HG02973 (cell line): ENCODE measurements around the gene PCED1B.
"Not testable (repeated sequence)": the region's sequence is repeated elsewhere in the genome, so short reads cannot be mapped to it uniquely, and the experiment has no call there.

Source experiments
- ATAC-seq: cut with Tn5 transposase; IDR thresholded peaks from one replicate; pipeline ENCODE4 v1.9.1; 2021; ENCODE audit warnings: moderate library complexity; ENCODE audit not compliant: unreplicated experiment

Gene PCED1B, protein sequence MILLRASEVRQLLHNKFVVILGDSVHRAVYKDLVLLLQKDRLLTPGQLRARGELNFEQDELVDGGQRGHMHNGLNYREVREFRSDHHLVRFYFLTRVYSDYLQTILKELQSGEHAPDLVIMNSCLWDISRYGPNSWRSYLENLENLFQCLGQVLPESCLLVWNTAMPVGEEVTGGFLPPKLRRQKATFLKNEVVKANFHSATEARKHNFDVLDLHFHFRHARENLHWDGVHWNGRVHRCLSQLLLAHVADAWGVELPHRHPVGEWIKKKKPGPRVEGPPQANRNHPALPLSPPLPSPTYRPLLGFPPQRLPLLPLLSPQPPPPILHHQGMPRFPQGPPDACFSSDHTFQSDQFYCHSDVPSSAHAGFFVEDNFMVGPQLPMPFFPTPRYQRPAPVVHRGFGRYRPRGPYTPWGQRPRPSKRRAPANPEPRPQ

DNA sequence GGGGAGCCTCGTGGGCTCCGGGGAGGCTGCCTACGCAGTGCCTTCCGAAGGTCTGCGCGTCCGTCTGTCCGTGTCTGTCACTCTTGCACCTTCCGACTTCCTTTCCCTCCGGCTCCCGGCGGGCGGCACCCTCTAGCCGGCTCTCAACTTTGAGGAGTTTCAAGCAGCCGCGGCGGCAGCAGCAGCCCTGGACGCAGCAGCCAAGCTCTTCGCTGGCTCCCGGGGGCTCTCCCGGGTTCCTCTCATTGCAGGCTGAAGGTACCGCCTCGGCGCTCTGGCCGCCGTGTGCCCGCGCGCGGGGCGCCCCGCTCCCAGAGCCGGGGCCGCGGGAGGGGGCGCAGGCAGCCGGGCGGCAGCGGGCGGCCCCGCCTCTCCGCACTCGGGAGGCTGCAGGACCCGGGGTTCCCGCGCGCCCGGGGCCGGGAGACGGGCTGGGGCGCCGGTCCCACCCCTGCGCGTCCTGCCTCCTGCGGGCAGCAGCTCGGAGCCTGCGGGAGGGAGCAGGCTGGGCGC, at the start of gene PCED1B, which contains the start of gene AMIGO2:
TSS of gene PCED1B (plus strand) at position 154 of the 513 bp plus-strand sequence. CDS start 155,443 bp downstream, outside the sequence.
TSS of gene AMIGO2 (minus strand) at position 492 of the 513 bp plus-strand sequence. CDS start 957 bp downstream, outside the sequence.
- no peak for ATAC-seq

DNA sequence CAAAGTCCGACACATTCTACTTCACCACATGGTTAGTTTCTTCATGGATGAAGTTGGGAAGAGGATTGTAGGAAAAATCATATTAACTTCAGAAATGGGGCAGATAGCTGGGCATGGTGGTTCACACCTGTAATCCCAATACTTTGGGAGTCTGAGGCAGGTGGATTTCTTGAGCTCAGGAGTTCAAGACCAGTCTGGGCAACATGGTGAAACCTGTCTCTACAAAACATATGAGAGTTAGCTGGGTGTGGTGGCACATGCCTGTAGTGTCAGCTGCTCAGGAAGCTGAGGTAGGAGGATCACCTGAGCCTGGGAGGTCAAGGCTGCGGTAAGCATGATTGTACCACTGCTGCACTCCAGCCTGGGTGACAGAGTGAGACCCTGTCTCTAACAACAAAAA, 49.5 kb upstream of the PCED1B start:
- no peak for ATAC-seq

DNA sequence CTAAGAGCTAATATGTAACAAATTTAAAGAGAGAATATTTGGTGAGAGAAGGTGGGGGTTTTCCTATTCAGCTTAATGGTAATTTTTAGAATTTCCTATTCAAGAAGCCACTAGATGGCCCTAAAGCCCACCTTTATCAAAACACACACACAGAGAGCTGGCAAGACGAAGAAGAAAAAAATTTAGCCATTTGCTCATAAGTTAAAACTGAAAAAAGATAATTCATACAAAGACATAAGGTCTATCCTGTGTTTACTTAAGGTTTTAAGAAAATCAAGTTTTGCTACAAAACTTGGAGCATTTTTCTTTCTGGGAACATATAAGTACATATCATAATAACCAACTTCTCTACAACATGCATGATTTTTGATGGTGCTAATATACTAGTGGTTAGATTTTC, 46.8 kb upstream of the PCED1B start:
- no peak for ATAC-seq

DNA sequence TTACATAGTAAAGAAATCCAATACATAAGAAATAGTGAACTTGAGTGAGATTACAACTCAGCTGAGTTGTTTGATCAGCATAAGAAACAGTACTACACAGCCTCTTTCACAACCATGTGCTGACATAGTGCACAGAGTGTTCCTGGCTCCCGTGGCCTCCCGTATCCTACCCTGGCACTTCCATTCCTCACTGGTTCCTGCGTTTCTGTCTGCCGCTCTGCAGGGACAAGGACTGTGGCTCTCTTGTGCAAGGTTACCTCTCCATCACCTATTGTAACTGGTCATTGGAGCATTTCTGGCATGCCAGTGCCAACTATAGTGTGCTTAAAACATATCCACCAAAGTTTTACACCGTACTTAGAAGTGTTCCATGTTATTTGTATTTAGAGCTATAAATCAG, 46.3 kb upstream of the PCED1B start:
- ATAC-seq, result no peak

DNA sequence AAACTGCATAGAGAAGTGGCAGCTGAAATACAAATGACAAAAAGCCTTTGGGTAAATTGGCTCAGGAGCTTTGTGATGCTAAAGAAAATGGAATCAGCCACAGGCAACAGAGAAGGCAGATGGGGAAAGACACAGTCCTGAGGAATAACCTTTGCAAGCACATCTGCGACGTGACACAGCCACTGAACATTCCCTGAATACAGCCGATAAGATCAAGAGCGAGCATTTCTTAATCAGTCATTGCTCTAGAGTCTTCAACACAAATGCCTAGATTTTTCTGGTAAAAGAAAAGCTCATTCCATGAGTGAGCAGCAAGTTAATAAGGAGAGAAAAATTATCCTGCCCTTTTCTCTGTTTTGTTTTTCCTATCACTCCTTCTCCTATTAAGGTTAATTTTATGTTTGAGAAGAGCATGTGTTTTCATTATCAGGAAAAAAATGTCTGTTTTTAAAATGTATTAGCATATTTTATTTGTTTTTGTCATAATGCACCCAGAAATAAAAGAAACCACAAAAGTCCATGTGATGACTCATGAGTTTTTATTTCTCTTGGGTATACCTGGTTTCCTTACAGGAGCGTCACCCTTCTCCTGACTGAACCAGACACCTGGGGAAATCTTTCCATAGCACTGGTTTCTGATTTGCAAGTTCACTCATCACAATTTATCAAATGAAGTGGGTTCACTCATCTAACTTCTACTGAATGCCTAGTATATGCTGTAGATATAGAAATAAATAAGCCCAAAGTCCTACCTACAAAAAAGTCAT, 45.4 kb upstream of the PCED1B start:
- ATAC-seq, result no peak

DNA sequence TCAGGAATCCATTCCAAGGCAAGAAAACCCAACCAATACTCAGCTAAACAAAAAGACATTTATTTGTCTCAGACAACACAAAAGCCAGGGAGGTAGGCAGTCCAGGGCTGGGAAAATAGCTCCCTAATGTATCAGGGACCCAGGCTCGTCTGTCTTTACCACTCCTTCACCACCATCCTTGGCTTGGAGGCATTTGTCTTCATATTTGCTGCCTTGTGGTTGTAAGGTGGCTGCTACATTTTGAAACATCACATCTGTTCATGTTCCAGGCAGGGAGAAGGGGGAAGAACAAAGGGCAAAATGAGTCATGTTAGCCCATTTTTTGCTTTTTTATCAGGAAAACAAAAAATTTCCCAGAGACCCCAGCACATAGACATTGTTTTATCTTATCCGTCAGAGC, 44.8 kb upstream of the PCED1B start:
- ATAC-seq, result no peak

DNA sequence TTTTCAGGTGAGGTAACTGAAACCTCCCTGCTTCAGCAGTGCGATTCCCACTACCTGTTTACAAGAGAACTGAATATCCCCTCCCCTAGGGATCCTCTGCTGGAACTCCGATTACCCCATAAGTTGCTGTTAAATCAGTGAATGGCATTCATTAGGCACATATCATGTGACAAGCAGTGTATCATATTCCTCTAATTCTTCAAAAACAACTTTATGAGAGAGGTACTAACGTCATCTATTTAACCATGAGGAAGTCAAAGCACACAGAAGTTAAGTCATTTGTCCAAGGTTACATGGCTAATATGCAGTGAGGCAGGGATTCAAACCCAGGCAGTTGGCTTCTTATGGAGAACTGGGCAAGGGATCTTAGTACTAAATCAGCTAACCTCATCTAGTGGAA, 43.9 kb upstream of the PCED1B start:
- no peak for ATAC-seq

DNA sequence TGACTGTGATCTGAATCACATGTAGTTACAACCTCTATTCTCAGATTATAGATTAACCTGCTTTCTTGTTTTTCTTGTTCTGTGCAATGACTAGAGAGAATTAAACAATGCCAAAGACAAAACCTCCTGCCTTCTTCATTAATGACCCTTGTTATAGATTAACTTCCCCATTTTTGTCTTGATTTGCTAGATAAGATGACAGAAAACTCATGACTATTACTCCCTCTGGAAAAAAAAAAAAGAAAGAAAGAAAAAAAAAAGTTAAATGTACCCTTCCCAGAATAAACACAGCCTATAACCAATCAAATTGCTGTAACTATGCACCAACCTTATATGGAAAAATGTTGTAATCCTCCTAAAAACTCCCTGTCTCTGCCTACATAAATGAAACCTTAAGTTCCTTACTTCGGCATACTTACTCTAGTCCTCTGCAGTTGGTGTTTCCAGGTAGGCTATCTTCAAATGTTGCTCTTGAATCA, 41.1 kb upstream of the PCED1B start:
- no peak for ATAC-seq

DNA sequence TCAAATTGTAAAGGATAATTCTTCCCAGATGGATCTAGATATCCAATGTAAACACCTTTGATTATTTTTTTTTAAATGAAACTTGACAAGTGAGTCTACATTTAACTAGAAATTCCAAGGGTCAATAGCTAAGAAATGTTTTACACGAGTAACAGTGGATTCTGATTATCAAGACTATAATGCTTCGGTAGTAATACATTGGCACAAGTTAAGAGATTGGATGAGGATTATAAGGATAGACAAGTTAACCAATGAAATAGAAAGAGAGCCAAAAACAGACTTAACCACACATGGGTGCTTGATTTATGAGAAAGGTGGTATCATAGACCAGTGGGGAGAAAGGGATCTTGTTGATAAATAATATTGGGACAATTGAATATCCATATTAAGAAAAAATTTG, 40.3 kb upstream of the PCED1B start:
- ATAC-seq, result no peak

DNA sequence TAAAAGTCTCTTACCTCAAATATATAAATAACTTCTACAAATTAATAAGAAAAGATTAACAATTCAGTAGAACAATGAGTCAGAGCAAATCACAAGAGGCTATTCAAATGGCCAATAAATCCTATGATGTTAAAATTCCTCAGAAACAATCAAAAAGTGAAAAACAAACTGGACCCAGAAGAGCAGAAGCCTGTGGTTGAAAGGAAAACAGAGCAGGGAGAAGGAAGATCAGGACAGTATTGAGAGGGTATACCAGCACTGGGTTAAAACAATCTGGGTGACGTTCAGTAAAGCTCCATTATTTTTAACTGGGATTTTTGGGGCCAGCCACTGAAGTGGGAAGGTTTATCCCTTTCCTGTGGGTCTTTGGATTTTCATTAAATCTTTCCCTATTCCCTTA, 39.7 kb upstream of the PCED1B start:
- ATAC-seq, result no peak

DNA sequence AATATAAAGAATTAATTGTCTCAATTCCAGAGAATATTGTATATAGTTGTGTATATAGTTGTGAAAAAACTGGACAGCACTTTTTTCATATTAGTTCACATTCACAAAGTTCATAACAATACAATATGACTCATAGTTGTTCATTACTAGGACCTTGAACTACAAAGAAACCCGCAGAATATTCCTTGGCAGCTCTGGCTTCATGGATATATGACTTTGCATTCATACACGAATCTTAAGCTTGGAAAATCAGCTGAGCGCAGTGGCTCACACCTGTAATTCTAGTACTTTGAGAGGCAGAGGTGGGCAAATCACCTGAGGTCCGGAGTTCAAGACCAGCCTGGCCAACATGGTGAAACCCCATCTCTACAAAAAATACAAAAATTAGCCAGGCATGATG, 38.1 kb upstream of the PCED1B start:
- ATAC-seq, result no peak

DNA sequence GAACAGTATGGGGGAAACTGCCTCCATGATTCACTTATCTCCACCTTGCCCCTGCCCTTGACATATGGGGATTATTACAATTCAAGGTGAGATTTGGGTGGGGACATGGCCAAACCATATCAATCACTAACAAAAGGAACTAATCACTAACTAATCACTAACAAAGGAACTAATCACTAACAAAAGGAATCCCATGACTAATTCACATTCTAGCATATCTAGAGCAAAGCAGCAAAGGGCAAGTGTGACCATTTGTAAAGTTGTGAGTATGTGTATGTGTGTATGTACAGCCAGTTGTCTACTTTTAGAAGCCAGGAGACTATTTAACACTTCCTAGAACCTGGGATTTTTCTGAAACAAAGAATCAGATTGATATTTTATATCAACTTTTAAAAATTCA, 30.9 kb upstream of the PCED1B start:
- ATAC-seq, result no peak

DNA sequence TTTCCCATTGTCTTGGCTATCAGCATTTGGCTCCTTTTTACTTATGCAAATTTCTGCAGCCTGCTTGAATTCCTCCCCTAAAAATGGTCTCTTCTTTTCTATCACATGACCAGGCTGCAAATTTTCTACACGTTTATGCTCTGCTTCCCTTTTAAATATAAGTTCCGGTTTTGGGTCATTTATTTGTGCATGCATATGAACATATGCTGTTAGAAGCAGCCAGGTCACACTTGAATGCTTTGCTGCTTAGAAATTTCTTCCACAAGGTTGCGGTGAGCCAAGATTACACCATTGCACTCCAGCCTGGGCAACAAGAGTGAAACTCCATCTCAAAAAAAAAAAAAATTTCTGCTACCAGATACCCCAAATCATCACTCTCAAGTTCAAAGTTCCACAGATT, 28.1 kb upstream of the PCED1B start:
- not testable (repeated sequence) for ATAC-seq

DNA sequence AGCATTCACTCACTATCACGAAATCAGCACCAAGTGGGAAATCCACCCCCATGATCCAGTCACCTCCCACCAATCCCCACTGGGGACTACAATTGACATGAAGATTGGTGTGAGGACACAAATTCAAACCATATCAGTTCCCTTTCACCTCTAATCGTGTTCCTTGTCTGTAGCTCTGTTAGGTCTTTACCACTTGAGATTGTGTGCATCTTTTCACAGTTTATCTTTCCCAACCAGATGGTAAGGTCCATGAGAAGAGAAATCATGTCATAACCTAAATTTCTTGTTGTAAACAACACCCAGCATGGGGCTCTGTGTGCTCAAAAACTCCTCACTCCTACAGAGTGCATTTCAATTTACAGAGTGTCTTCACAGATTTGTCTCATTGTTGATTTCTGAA, 27.1 kb upstream of the PCED1B start:
- no peak for ATAC-seq

DNA sequence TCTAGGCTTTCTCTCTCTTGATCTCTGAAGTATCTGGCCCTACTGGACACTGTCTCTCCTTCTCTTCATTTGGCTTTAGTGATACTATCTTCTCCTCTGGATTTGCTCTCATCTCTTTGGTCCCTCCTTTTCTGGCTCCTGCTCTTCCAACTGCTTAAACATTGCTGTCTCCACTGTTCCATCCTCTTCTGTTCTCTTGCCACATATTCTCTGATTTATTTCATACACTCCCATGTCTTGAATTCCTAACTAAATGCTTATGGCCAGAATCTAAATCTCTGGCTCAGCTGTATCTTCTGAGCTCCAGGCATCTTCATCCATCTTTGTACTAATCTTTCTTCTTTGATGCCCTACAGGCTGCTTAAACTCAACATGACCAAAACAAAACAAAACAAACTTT, 25.5 kb upstream of the PCED1B start:
- no peak for ATAC-seq

DNA sequence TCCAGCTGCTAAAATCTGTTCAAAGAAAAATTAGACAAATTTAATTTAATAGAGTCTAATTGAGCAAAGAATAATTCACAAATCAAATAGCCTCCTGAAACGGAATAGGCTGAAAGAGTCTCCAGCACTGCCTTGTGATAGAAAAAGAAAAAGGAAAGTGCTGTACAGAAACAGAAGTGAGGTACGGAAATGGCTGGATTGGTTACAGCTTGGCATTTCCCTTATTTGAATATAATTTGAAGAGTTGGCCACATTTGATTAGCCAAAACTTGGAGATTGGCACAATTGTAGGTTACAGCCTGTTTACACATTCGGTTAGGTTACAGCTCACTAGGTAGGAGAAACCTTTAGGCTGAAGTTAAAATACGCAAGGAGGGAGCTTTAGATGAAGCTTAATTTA, 24.8 kb upstream of the PCED1B start:
- ATAC-seq, result no peak

DNA sequence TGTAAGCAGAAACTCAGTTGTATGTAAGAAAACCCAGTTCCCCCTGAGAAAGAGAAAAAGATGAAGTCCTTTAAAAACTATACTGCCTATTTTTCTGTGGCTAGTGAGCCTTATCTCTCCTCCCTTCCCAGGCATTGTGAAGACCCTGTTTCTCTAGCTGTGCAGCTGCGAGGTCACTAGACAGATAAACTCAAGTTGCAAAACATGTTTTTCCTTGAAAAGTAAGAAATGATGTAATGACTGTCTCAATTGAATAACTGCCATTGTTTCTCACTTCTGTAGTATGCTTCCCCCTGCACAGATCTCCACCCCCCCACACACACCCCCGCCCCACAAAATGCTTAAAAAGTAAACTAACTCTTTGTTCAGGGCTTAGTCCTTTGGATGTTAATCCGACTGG, 23.6 kb upstream of the PCED1B start:
- not testable (repeated sequence) for ATAC-seq

DNA sequence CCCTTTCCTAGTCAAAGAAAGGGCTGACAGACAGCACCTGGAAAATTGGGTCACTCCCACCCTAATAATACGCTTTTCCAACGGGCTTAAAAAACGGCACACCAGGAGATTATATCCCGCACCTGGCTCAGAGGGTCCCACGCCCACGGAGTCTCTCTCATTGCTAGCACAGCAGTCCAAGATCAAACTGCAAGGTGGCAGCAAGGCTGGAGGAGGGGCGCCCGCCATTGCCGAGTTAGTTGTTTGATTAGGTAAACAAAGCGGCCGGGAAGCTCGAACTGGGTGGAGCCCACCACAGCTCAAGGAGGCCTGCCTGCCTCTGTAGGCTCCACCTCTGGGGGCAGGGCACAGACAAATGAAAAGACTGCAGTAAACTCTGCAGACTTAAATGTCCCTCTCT, 22.5 kb upstream of the PCED1B start:
- not testable (repeated sequence) for ATAC-seq

DNA sequence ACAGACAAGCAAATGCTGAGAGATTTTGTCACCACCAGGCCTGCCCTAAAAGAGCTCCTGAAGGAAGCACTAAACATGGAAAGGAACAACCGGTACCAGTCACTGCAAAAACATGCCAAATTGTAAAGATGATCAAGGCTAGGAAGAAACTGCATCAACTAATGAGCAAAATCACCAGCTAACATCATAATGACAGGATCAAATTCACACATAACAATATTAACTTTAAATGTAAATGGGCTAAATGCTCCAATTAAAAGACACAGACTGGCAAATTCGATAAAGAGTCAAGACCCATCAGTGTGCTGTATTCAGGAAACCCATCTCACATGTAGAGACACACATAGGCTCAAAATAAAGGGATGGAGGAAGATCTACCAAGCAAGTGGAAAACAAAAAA, 20.8 kb upstream of the PCED1B start:
- ATAC-seq, result not testable (repeated sequence)

DNA sequence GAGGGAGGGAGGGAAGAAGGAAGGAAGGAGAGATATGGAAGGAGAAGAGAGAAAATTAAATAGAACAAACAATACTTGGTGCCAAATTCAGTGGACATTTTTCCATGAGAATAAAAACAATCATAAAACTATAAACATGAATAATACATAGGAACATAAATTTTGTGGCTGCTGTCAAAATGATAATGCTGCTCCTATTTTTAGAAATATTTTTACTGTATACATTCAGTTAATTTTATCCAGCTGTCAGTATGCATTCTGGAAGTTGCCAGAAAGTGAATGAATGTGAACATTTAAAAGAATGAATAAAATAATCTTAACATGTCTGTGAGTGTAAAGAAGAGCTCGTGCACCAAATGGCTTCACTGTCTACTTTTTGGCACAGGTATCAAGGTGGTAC, 13.9 kb upstream of the PCED1B start:
- ATAC-seq, result no peak

DNA sequence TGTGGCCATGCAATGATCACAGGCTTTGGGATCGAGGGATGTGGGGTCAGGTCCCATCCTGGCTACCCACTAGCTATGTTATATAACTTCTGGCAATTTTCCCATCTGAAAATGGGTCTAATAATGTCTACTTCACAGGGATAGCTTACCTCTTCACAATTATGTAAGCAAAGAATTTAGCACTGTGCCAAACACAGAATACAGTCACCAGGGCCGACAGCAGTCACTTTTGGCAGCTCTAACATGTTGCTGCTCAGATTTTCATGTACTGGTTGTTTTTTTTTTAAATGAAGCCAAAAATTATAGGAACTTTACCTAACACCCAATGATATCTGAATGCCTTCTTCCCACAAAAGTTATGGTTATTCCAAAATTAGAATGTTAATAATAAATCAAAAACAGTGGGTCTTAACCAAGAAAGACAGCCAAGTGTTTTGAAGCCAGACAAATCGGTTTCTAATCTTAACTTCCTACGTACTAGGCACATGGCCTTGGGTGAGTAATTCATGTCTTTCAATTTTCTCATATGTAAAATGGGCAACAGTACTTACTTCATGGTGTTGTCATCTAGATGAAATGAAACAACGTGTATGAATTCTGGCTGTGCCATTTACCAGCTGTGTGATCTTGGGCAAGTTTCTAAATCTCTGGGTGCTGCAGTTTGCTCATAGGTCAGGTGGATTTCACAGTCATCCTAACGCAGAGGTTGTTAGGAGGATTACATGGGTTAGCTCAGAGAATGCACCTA, 13.0 kb upstream of the PCED1B start:
- no peak for ATAC-seq
